ENCODE measurements around the gene CACFD1.

DNA sequence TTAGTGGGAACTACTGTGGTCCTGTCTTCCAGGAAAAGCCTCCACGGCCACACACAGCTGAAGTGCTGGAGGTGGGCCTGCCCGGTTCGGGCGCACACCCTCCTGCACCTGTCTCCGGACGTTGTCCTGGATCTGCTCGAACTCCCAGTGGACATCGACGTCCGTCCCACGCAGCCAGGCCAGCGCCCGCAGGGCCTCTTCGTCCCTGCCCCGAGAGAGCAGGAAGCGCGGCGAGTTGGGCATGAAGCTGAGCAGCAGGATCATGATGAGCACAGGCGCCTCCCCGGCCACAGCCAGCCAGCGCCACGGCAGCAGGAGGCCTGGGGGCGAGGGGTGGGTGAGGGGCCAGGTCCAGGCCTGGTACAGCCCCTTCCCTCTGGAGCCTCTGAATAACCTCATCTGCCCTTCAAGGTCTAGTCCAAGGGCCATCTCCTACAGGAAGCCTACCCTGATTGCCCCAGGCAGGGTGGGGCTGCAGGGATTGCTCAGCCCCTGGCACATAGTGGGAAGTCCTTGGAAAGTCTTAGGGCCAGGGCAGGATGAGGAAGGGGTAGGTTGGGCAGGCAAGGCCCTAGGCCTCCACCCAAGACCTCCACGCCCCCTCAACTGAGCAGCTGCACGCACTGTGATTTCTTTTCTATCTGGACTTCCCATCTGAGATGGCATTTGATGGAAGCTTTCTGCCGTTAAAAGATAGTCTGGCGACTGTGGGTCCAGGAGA lies 15.7 kb downstream of the CACFD1 start:
- TF ChIP-seq POLR2AphosphoS5 (IDR thresholded peaks at IDR 0.05) (no peak), POLR2A (IDR thresholded peaks at IDR 0.05) (no peak)
- TF ChIP-seq, protein P1, sequence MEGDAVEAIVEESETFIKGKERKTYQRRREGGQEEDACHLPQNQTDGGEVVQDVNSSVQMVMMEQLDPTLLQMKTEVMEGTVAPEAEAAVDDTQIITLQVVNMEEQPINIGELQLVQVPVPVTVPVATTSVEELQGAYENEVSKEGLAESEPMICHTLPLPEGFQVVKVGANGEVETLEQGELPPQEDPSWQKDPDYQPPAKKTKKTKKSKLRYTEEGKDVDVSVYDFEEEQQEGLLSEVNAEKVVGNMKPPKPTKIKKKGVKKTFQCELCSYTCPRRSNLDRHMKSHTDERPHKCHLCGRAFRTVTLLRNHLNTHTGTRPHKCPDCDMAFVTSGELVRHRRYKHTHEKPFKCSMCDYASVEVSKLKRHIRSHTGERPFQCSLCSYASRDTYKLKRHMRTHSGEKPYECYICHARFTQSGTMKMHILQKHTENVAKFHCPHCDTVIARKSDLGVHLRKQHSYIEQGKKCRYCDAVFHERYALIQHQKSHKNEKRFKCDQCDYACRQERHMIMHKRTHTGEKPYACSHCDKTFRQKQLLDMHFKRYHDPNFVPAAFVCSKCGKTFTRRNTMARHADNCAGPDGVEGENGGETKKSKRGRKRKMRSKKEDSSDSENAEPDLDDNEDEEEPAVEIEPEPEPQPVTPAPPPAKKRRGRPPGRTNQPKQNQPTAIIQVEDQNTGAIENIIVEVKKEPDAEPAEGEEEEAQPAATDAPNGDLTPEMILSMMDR (IDR thresholded peaks at IDR 0.05 in 8 of 11, conservative IDR thresholded peaks at IDR 0.05 in 3 of 11), result no peak

All from spleen (tissue), 7 donors.